Suprapubic skin (tissue), 4 donors: Measurements from ENCODE around the gene ATG4A. TPM values are rescaled to one million over a fixed set of nuclear protein-coding genes. Genes with fewer than 3 reads are reported as not detected.

ENCODE experiments used
- DNase-seq, 2 donors: peaks; one replicate each; pipeline ENCODE4 v3.0.0-alpha.2; 2019; ENCODE audit warnings: low spot score in 2 of 2
- H3K27ac ChIP-seq: fragments of 200-600 bp; sonication (generic); one replicate; pipeline ENCODE4 v1.5.1; 2019
- H3K27me3 ChIP-seq: fragments of 200-600 bp; sonication (generic); one replicate; pipeline ENCODE4 v1.5.1; 2019
- H3K36me3 ChIP-seq: fragments of 200-600 bp; sonication (generic); one replicate; pipeline ENCODE4 v1.5.1; 2019
- H3K4me1 ChIP-seq: fragments of 200-600 bp; sonication (generic); one replicate; pipeline ENCODE4 v1.5.1; 2019
- H3K4me3 ChIP-seq: fragments of 200-600 bp; sonication (generic); one replicate; pipeline ENCODE4 v1.5.1; 2019; ENCODE audit warnings: mild to moderate bottlenecking
- H3K9me3 ChIP-seq: fragments of 200-600 bp; sonication (generic); one replicate; pipeline ENCODE4 v1.5.1; 2019
- EP300 ChIP-seq: sonication (generic); formaldehyde crosslinking; IDR thresholded peaks from one replicate; pipeline ENCODE4 v1.6.1; 2017; ENCODE audit warnings: antibody characterized with exemption
- POLR2A ChIP-seq, 2 donors: fragments of 450-650 bp; IDR thresholded peaks; one replicate each; pipeline ENCODE4 v1.6.1; 2017; ENCODE audit warnings: antibody characterized with exemption in 2 of 2, mild to moderate bottlenecking in 2 of 2, moderate library complexity in 2 of 2
- POLR2AphosphoS5 ChIP-seq, 3 donors: sonication (generic); formaldehyde crosslinking; IDR thresholded peaks; one replicate each; pipeline ENCODE4 v1.6.1; 2017; ENCODE audit warnings: antibody characterized with exemption in 3 of 3
- WGBS: methylation state at CpG from one replicate; pipeline ENCODE4 v1.1.5; 2018; 5-methylcytosine and 5-hydroxymethylcytosine counted together
- total RNA-seq, 4 donors: library from RNA; depleted of rRNA; stranded (reverse); fragments of >200 nt; gene quantifications; one replicate each; pipeline ENCODE4 v1.1.0, GENCODE V29; 2016
- TF ChIP-seq, protein P1 (sequence below), 2 donors: fragments of 200-600 bp in 1 of 2; fragments of 450-650 bp in 1 of 2; sonication (generic) in 1 of 2; IDR thresholded peaks; one replicate each; pipeline ENCODE4 v1.5.1; 2016 to 2019; ENCODE audit warnings: antibody characterized with exemption in 2 of 2, mild to moderate bottlenecking in 1 of 2, moderate library complexity in 1 of 2

The ATG4A gene
- total RNA-seq, 4 donors from 2014 or later, result 9.6 to 14.1 (median 12.7) TPM

DNA sequence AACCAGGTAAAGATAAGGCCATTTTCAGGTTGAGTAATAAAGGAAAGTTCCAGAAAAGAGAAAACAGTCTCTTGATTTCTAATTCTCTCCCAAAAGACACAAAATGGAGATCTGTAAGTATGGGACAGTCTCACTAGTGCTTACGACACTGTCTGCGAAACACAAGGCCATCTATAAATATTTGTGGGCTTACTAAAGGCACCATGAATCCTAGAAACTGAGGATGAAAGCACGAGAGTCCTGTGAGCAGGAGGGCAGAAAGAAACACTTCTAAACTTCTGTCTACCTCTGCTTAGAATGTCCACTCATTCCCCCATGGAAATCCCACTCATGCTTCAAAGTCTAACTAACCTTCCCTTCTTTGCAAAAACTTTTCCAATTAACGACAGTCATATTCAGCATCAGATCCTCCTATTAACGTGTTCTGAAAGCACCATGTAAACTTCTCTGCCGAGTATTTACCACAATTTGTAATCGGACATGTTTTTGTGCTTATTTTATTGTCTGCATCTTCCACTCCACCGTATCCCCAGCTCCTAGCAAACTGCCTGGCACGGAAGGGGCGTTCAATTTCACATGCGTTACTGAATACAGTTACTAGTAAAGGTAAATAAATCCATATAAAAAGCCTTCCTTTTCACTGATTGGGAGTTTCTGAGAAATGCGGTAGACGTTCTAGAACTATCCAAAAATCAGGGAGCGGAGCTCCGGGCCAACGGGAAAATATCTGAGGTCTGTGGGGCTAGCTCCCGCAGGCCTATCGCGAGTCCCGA, 901 bp upstream of the ATG4A start:
- Histone ChIP-seq H3K27me3 (no peaks in the 10 kb centered on the region), H3K4me1 (peaks cover 11% of the 10 kb centered on the region), H3K9me3 (no peaks in the 10 kb centered on the region), H3K4me3 (peak overlapping the region; percentile 62), H3K36me3 (peaks cover 5% of the 10 kb centered on the region), H3K27ac (peak overlapping the region; percentile 87)
- TF ChIP-seq POLR2AphosphoS5 (IDR thresholded peaks at IDR 0.05), result no peak
- TF ChIP-seq, protein P1, sequence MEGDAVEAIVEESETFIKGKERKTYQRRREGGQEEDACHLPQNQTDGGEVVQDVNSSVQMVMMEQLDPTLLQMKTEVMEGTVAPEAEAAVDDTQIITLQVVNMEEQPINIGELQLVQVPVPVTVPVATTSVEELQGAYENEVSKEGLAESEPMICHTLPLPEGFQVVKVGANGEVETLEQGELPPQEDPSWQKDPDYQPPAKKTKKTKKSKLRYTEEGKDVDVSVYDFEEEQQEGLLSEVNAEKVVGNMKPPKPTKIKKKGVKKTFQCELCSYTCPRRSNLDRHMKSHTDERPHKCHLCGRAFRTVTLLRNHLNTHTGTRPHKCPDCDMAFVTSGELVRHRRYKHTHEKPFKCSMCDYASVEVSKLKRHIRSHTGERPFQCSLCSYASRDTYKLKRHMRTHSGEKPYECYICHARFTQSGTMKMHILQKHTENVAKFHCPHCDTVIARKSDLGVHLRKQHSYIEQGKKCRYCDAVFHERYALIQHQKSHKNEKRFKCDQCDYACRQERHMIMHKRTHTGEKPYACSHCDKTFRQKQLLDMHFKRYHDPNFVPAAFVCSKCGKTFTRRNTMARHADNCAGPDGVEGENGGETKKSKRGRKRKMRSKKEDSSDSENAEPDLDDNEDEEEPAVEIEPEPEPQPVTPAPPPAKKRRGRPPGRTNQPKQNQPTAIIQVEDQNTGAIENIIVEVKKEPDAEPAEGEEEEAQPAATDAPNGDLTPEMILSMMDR (IDR thresholded peaks at IDR 0.05), result no peak
- TF ChIP-seq POLR2A (IDR thresholded peaks at IDR 0.05), result no peak
- TF ChIP-seq EP300, result no peak
- no peak for DNase-seq
- 46% methylated on average over 20 of the region's 20 CpGs for WGBS

DNA sequence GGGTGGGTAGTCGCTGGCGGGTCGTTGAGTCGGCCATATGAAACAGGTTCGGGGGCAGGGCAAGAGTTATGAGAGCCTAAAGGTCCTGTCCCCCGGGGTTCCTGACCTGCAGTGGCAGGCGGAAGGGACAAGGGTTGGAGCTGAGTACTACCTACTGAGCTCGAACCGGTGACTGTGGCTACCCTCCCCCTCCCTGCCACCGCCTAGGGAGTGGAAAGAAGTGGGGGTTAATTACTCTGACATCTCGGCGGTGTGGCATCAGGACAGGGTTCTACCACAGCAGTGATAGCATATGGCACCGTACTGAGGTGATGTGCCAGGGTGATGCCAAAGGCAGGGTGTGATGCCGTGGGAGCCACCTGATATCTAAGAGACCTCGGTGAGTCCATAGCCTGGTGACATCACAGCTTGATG, 307 bp downstream of the ATG4A start:
- Histone ChIP-seq H3K4me1 (peaks cover 11% of the 10 kb centered on the region), H3K27ac (peak overlapping the region; percentile 62), H3K9me3 (no peaks in the 10 kb centered on the region), H3K36me3 (peaks cover under 1% of the 10 kb centered on the region), H3K4me3 (peak overlapping the region; percentile 62), H3K27me3 (no peaks in the 10 kb centered on the region)
- no peak for DNase-seq
- 40% methylated on average over 15 of the region's 15 CpGs for WGBS
- no peak for TF ChIP-seq POLR2AphosphoS5 (IDR thresholded peaks at IDR 0.05)
- no peak for TF ChIP-seq POLR2A (IDR thresholded peaks at IDR 0.05)
- TF ChIP-seq EP300, result no peak
- TF ChIP-seq, protein P1 (IDR thresholded peaks at IDR 0.05), result no peak

DNA sequence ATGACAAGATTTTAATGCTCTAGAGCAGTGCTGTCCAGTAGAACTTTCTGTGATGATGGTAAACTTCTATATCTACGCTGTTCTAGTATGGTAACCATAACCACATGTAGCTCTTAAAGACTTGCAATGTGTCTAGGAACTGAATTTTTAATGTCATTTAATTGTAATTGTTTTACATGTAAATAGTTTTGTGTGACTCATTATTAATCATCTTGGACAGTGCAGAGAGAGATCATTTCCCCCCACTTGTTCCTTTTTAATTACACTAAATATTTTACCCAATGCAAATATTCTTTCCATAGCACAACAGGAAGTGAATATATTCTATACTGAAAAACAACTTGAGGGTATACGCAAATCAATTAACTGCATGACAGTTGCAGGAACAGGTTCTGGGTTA, 5.8 kb downstream of the ATG4A start:
- no peaks in the 10 kb centered on the region for H3K27me3 ChIP-seq
- no peaks in the 10 kb centered on the region for H3K9me3 ChIP-seq
- no peak for DNase-seq
- no peaks in the 10 kb centered on the region for H3K36me3 ChIP-seq
- H3K27ac ChIP-seq, result no peak overlapping the region
- H3K4me1 ChIP-seq, result no peaks in the 10 kb centered on the region
- no peak for TF ChIP-seq EP300
- no peak for TF ChIP-seq POLR2AphosphoS5 (IDR thresholded peaks at IDR 0.05)
- TF ChIP-seq, protein P1 (IDR thresholded peaks at IDR 0.05), result no peak
- TF ChIP-seq POLR2A (IDR thresholded peaks at IDR 0.05), result no peak
- no peak overlapping the region for H3K4me3 ChIP-seq
- WGBS, result 91% methylated on average over 2 of the region's 2 CpGs

DNA sequence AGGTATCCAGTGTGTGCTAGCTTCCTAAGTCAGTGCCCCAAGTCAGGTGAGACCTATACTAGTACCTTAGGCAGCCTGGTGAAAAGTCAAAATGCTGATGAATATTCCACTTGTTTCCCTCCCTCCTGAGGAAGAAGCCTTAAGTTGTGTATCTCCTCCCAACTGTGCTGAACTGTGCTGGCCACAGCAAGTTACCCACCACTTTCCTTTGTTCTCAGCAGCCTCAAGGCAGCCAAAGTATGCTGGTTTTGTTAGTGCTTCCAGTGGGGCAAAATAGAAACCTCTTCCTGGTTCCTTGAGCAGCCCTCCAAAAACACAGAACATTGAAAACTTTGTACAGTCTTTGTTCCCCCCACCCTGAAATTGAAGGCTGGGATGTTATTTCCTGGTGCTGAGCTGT, 13.9 kb downstream of the ATG4A start:
- no peaks in the 10 kb centered on the region for H3K9me3 ChIP-seq
- H3K27ac ChIP-seq, result no peak overlapping the region
- no peak for DNase-seq
- H3K4me1 ChIP-seq, result no peaks in the 10 kb centered on the region
- TF ChIP-seq, protein P1 (IDR thresholded peaks at IDR 0.05), result no peak
- no peak for TF ChIP-seq POLR2AphosphoS5 (IDR thresholded peaks at IDR 0.05)
- no peak for TF ChIP-seq POLR2A (IDR thresholded peaks at IDR 0.05)
- TF ChIP-seq EP300, result no peak
- no peaks in the 10 kb centered on the region for H3K36me3 ChIP-seq
- no peaks in the 10 kb centered on the region for H3K27me3 ChIP-seq
- no peak overlapping the region for H3K4me3 ChIP-seq

DNA sequence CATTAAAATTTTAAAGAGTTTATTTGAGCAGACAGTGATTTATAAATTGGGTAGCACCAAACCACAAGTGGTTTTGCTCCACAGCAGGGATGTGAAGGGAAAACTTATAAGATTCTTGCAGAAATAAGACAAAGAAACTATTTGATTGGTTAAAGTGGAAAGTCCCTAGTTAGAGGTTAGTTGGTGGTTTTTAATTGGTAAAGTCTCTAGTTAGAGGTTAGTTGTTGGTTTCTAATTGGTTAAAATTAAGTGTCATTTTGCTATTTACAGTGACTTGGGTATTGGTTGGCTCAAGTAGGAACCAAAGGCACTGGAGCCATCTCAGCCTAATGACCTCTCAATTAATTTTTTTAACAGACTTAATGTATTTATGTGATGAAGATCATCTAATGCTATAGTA, 23.0 kb downstream of the ATG4A start:
- Histone ChIP-seq H3K4me3 (no peak overlapping the region), H3K36me3 (no peaks in the 10 kb centered on the region), H3K9me3 (no peaks in the 10 kb centered on the region), H3K27ac (no peak overlapping the region), H3K27me3 (no peaks in the 10 kb centered on the region), H3K4me1 (no peaks in the 10 kb centered on the region)
- no peak for DNase-seq
- TF ChIP-seq EP300 (no peak), POLR2AphosphoS5 (IDR thresholded peaks at IDR 0.05) (no peak), POLR2A (IDR thresholded peaks at IDR 0.05) (no peak)
- TF ChIP-seq, protein P1 (IDR thresholded peaks at IDR 0.05), result no peak
